ENCODE data around the gene SSUH2. TPM values are rescaled to one million over a fixed set of nuclear protein-coding genes. Genes with fewer than 3 reads are reported as not detected.

SSUH2 gene
- total and polyA plus RNA-seq, 2 experiments from 2014 or later: 0.73 to 2.3 TPM

DNA sequence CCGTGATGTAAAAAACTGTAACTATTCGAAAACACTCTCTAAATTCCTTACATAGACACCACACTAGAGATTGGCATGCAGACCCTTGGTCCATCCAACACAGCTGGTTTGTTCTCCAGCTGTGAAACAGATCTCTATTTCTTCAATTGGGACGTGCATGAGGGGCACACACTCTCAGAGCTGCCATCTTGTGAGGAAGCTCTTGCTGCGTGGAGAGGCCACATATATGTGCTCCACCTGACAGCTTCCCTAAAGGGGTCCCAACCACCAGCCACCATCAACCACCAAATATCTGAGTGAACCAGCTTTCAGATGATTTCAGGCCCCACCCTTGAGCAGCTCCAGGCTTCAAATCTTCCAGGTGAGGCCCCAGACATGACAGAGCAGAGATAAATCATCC is 25.6 kb downstream of the SSUH2 start (continued):
- TF ChIP-seq, protein P1, sequence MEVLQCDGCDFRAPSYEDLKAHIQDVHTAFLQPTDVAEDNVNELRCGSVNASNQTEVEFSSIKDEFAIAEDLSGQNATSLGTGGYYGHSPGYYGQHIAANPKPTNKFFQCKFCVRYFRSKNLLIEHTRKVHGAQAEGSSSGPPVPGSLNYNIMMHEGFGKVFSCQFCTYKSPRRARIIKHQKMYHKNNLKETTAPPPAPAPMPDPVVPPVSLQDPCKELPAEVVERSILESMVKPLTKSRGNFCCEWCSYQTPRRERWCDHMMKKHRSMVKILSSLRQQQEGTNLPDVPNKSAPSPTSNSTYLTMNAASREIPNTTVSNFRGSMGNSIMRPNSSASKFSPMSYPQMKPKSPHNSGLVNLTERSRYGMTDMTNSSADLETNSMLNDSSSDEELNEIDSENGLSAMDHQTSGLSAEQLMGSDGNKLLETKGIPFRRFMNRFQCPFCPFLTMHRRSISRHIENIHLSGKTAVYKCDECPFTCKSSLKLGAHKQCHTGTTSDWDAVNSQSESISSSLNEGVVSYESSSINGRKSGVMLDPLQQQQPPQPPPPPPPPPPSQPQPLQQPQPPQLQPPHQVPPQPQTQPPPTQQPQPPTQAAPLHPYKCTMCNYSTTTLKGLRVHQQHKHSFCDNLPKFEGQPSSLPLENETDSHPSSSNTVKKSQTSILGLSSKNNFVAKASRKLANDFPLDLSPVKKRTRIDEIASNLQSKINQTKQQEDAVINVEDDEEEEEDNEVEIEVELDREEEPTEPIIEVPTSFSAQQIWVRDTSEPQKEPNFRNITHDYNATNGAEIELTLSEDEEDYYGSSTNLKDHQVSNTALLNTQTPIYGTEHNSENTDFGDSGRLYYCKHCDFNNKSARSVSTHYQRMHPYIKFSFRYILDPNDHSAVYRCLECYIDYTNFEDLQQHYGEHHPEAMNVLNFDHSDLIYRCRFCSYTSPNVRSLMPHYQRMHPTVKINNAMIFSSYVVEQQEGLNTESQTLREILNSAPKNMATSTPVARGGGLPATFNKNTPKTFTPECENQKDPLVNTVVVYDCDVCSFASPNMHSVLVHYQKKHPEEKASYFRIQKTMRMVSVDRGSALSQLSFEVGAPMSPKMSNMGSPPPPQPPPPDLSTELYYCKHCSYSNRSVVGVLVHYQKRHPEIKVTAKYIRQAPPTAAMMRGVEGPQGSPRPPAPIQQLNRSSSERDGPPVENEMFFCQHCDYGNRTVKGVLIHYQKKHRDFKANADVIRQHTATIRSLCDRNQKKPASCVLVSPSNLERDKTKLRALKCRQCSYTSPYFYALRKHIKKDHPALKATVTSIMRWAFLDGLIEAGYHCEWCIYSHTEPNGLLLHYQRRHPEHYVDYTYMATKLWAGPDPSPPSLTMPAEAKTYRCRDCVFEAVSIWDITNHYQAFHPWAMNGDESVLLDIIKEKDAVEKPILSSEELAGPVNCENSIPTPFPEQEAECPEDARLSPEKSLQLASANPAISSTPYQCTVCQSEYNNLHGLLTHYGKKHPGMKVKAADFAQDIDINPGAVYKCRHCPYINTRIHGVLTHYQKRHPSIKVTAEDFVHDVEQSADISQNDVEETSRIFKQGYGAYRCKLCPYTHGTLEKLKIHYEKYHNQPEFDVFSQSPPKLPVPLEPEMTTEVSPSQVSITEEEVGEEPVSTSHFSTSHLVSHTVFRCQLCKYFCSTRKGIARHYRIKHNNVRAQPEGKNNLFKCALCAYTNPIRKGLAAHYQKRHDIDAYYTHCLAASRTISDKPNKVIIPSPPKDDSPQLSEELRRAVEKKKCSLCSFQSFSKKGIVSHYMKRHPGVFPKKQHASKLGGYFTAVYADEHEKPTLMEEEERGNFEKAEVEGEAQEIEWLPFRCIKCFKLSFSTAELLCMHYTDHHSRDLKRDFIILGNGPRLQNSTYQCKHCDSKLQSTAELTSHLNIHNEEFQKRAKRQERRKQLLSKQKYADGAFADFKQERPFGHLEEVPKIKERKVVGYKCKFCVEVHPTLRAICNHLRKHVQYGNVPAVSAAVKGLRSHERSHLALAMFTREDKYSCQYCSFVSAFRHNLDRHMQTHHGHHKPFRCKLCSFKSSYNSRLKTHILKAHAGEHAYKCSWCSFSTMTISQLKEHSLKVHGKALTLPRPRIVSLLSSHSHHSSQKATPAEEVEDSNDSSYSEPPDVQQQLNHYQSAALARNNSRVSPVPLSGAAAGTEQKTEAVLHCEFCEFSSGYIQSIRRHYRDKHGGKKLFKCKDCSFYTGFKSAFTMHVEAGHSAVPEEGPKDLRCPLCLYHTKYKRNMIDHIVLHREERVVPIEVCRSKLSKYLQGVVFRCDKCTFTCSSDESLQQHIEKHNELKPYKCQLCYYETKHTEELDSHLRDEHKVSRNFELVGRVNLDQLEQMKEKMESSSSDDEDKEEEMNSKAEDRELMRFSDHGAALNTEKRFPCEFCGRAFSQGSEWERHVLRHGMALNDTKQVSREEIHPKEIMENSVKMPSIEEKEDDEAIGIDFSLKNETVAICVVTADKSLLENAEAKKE (CRISPR knock-in tag; IDR thresholded peaks at IDR 0.05): no peak
- TF ChIP-seq, protein P2, sequence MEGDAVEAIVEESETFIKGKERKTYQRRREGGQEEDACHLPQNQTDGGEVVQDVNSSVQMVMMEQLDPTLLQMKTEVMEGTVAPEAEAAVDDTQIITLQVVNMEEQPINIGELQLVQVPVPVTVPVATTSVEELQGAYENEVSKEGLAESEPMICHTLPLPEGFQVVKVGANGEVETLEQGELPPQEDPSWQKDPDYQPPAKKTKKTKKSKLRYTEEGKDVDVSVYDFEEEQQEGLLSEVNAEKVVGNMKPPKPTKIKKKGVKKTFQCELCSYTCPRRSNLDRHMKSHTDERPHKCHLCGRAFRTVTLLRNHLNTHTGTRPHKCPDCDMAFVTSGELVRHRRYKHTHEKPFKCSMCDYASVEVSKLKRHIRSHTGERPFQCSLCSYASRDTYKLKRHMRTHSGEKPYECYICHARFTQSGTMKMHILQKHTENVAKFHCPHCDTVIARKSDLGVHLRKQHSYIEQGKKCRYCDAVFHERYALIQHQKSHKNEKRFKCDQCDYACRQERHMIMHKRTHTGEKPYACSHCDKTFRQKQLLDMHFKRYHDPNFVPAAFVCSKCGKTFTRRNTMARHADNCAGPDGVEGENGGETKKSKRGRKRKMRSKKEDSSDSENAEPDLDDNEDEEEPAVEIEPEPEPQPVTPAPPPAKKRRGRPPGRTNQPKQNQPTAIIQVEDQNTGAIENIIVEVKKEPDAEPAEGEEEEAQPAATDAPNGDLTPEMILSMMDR (conservative IDR thresholded peaks at IDR 0.05; ENCODE audit: low read depth in 2 of 2): no peak
- TF ChIP-seq, protein P3, sequence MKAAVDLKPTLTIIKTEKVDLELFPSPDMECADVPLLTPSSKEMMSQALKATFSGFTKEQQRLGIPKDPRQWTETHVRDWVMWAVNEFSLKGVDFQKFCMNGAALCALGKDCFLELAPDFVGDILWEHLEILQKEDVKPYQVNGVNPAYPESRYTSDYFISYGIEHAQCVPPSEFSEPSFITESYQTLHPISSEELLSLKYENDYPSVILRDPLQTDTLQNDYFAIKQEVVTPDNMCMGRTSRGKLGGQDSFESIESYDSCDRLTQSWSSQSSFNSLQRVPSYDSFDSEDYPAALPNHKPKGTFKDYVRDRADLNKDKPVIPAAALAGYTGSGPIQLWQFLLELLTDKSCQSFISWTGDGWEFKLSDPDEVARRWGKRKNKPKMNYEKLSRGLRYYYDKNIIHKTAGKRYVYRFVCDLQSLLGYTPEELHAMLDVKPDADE (IDR thresholded peaks at IDR 0.05): no peak

DNA sequence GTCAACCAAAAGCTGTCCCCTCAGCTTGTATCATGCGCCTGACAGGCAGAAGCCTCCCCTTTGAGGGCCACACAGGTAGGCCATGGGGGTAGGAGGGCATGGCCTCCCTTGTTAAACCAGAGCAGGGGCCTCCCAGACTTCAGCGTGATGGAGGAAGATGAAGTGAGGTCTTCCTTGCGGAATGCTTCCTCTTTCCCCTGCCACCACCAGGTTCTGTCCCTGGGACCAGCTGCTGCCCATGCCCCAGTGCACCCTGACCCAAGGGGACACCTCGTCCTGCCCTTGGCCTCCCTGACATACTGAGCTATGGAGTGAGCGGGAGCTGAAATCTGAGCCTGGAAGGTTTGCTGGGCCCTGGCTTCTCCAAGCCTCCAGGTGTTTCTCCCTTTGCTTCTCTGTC is 26.7 kb downstream of the SSUH2 start:
- Histone ChIP-seq H3K9me2 (ENCODE audit: insufficient read depth) (no peaks in the 10 kb centered on the region), H2AFZ (no peak overlapping the region), H3F3A (replicated peaks; ENCODE audit: low read depth) (no peaks in the 10 kb centered on the region), H3K27me3 (ENCODE audit: insufficient read depth) (no peaks in the 10 kb centered on the region), H3K4me3 (no peak overlapping the region), H4K20me1 (replicated peaks; ENCODE audit: insufficient read depth) (no peaks in the 10 kb centered on the region), H3K4me1 (ENCODE audit: insufficient read depth) (no peaks in the 10 kb centered on the region), H3K4me2 (no peak overlapping the region), H3K27ac (ENCODE audit: low read depth) (no peak overlapping the region), H3K79me2 (replicated peaks; ENCODE audit: insufficient read depth) (no peaks in the 10 kb centered on the region), H3K36me3 (ENCODE audit: insufficient read depth) (no peaks in the 10 kb centered on the region)
- Mint-ChIP-seq H3K36me3 (ENCODE audit: low read depth) (no peaks in the 10 kb centered on the region; the same call in 2 of the 3 replicates), H3K4me3 (no peak overlapping the region), H3K27ac (no peak overlapping the region), H3K4me1 (peaks cover 5% of the 10 kb centered on the region), H3K27me3 (ENCODE audit: insufficient read depth, low read depth, poor library complexity) (peaks cover 4% of the 10 kb centered on the region), H3K9me3 (peaks cover 8% of the 10 kb centered on the region; the same call in 2 of the 3 replicates)
- no peak for ATAC-seq
- no peak for DNase-seq (ENCODE audit: low spot score)
- no peak for TF ChIP-seq ZNF114 (CRISPR knock-in tag; IDR thresholded peaks at IDR 0.05)
- no peak for TF ChIP-seq EZH2phosphoT487 (IDR thresholded peaks at IDR 0.05; ENCODE audit: unreplicated experiment)
- TF ChIP-seq, protein P1 (CRISPR knock-in tag; IDR thresholded peaks at IDR 0.05): no peak
- TF ChIP-seq EZH2 (IDR thresholded peaks at IDR 0.05; ENCODE audit: low read depth, unreplicated experiment): no peak
